ENCODE results near the gene MAST4.

GRCh38 chr5:67146981-67147380 is 550.8 kb downstream of the MAST4 start:
- TF ChIP-seq CTCF (IDR thresholded peaks at IDR 0.05) (no peak), POLR2A (IDR thresholded peaks at IDR 0.05) (no peak)

Data from esophagus squamous epithelium (tissue), 4 donors.